RPMI7951 (cell line): ENCODE measurements around the gene PTPRN2. TPM values are rescaled to one million over a fixed set of nuclear protein-coding genes. Genes with fewer than 3 reads are reported as not detected.

ENCODE experiments used
- DNase-seq: peaks from one replicate; pipeline ENCODE4 v3.0.0-alpha.2; 2012; ENCODE audit warnings: low read depth
- total RNA-seq: library from RNA; depleted of rRNA; stranded (reverse); fragments of >200 nt; shearing (Covaris generic); gene quantifications from 2 replicates; pipeline ENCODE4 v1.2.3, GENCODE V29; 2014

PTPRN2 gene
- total RNA-seq, 1 experiment from 2014 or later, result 9.0 TPM

- DNase-seq, result no peak
Observed at GRCh38 chr7:157865351-157866165, 722.1 kb downstream of the PTPRN2 start.

GRCh38 chr7:157864911-157865310 lies 722.7 kb downstream of the PTPRN2 start:
- DNase-seq, result no peak

DNA sequence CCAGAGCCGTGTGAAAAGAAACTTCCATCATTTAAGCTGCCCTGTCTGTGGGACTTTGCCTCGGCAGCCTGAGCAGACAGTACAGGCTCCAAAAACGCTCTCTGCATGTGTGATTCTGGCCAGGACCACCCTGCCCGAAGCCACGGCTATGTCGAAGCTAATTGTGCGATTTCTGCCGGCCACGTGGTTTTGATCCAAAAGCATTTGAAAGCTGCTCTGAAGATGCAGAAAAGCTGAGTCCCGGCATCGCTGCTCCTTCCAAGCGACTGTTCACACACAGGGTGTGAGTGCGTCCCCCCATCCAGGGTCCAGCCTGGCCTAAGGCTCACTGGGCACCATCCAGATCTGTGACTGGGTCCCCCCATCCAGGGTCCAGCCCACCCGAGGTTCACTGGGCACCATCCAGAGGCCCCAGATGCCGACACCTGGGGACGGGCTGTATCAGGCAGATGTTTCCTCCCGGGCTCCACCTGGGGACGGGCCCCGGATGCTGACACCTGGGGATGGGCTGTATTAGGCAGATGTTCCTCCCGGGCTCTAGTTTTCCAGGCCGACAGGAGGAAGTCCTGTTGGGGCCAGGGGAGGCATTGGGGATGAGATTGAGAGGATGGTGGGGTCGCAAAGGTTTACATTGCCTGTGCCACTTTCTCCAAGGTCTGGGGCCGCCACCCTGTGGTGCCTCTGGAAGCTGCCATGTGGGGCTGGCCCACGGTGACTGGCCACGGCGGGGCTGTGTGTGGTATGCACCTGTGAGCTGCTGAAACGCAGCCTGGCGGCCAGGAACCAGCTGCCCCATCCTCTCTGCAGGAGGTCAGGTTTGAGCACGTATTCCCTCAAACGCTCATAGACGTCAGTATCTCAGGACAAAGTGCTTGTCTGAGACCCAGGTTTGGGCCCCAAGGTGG lies 723.5 kb downstream of the PTPRN2 start:
- DNase-seq, result no peak

DNA sequence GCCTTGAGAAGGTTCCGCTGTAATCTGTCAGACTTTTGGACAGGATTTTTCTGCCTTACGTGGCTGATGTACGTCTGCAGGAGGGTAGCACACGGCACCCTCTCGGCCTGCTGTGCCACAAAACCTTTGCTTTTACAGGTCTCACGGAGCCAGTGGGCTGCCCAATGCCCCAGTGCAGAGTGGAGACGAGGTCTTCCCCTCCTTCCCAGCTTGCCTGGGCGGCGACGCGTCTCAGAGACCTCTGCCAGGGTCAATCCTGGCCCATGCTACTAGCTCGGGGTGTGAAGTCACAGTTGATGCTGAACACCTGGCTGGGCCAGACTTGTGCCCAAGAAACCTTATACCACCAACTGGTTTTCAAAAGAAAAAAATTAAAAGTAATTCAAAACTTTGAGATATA lies 724.4 kb downstream of the PTPRN2 start:
- DNase-seq, result no peak

GRCh38 chr7:157862731-157863130 lies 724.9 kb downstream of the PTPRN2 start:
- no peak for DNase-seq

DNA sequence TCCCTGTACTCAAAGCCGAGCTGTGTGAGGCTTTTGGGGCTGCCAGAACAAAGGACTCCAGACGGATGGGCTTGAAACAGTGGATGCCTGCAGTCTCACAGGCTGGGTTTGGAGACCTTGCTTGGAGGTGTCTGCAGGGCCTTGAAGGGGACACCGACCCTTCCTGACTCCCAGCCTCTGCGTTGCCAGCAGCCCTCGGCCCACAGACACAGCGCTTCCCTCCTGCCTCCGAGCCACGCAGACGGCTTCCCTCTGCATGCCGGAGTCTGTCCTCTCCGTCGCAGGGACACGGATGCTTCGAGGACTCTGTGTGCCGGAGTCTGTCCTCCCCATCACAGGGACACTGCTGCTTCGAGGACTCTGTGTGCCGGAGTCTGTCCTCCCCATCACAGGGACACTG lies 726.1 kb downstream of the PTPRN2 start:
- no peak for DNase-seq

DNA sequence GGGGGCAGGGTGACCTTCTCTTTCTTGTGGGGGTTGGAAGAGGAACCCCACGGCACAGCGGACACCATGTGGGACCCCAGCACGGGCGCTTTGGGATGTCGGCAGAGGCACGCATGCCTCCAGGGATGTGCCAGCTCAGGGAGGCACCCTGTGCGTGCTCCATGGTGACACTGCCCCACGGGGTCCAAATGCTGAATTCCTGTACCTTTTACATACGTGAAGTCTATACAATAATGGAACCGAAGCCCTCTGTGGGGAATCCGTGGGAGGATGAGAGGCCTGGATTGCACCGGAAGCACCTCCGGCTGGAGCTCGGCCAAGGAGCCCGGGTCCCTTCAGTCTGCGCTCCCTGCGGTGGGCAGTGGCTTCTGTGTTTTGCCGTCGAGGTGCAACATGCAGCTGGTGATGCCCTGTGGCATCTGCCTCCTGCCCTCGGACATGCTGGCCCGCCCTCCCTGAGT lies 726.6 kb downstream of the PTPRN2 start:
- no peak for DNase-seq

DNA sequence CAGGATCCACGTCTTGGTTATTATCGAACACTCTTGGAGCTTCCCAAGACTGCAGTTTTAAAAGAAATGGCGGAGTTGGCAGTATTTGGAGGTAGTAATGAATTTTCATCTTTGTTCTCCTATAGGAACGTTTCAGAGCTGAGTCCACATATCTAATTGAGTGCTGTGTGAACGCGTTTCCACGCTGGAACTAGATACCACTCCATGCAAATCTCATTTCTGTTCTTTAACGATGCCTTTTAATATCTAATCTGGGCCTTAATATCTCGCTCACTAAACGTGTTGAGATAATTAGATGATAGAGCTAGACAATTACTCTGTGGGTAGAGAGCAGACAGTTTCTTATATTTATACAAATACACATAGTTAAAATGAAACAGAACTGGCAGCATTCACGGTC lies 727.2 kb downstream of the PTPRN2 start:
- no peak for DNase-seq

DNA sequence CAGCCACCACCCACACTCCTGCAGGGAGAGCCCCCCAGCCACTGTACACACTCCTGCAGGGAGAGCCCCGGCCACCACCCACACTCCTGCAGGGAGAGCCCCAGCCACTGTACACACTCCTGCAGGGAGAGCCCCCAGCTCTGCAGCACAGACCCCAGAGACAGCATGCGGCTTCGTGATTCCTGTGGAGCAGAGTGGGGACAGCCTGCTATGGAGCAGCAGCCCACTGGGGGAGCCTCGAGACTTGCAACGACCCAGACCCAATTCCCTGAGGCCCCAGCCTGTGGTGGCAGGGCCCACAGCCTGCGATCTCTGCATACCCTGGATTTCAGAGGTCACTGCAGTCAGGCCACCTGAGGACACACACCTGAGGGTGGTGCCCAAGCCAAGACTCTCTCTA lies 727.7 kb downstream of the PTPRN2 start:
- DNase-seq, result no peak

GRCh38 chr7:157857578-157858075 lies 730.0 kb downstream of the PTPRN2 start:
- DNase-seq, result no peak

- DNase-seq, result no peak
Observed at GRCh38 chr7:157856873-157857577, 730.6 kb downstream of the PTPRN2 start.

DNA sequence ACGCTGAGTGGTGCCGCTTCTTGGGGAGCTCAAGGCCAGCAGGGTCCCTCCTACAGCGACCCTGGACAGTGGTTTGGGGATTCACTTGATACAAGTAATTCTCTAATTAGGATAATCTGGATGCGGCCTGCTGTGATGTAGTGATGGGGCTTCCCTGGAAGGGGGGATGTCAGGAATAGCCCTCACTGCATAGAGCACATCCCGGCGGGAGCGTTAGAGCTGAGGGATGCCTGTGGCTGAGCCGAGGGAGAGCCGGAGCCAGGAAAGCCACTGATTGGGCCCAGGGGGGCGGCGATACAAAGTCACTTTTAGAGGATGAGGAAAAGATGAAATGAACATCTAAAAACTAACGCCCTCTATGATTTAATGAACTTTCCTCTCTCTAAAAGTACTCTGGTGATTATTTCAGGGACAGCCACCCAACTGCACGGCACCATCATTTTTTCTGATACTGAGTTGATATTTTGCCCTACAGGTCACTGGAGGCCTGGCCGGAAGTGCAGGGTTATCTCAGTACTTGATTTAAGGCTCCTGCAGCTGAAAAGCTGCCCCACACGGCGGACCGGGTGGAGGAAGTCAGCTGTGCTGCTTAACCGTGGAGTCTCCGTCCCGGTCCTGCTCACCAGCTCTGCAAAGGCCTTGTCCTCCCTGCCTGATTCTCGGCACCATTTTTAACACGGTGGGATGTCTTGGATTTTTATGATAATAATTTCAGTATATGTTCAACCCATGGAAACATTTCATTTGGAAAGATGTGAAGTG lies 732.0 kb downstream of the PTPRN2 start:
- no peak for DNase-seq

DNA sequence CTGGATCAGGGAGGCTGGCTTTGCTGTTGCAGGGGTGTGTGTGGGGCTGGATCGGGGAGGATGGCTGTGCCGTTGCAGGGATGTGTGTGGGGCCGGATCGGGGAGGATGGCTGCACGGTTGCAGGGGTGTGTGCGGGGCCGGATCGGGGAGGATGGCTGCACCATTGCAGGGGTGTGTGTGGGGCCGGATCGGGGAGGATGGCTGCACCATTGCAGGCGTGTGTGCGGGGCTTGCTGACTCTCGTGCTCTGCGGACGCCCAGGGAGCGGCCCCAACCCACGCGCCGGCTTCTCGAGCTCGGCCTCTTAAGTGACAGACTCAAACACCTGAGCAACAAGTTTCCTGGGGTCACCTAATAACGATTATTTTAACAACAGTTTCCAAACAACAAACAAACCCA lies 732.6 kb downstream of the PTPRN2 start:
- no peak for DNase-seq

GRCh38 chr7:157854066-157854891 lies 733.3 kb downstream of the PTPRN2 start:
- DNase-seq, result no peak

DNA sequence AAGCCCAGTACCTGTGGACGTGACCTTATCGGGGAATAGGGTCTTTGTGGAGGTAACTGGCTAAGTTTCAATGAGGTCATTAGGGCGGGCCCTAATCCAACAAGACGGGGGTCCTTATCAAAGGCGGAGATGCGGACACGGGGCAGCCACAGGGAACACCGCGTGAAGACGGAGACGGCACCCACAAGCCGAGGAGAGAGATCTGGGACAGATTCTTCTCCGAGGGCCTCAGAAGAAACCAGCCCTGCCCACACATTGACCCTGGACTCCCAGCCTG lies 733.9 kb downstream of the PTPRN2 start:
- no peak for DNase-seq

DNA sequence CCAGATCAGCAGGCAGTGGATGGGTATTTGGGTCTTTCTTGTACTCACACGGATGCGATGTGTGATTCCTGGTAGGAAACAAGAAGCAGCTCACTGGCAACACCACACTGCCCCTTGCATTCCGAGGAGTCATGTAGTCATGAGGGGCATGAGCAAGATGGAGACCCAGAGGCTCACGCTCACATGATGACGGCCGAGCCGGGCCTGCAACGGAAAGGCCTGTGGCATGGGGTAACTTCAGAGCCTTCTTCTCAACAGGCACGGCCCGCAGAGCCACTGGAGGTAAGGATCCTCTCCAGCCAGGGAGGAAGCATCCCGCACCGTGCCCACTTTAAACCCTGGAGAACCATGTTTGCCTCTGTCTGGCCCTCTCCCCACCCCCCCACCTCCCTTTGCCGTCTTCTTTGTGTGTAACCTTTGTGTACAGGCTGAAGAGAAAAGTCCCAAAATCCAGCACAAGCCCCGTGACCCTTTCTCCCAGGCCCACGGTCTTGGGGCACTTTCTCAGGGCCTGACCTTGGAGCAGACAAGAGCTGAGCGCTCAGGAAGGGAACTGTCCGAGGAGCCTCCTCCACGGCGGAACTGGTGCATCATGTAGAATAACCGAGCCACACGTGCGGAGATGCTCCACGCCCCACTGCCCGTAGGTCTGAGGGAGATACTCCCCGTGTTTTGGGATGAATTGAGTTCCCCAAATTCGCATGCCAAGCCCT lies 734.4 kb downstream of the PTPRN2 start:
- no peak for DNase-seq

GRCh38 chr7:157851501-157852067 lies 736.0 kb downstream of the PTPRN2 start:
- DNase-seq, result no peak

GRCh38 chr7:157850481-157851444 lies 736.9 kb downstream of the PTPRN2 start:
- no peak for DNase-seq
